GM23338 (cell line): ENCODE results near the gene NPAS3. TPM values are rescaled to one million over a fixed set of nuclear protein-coding genes. Genes with fewer than 3 reads are reported as not detected.

ENCODE experiments used
- ATAC-seq: fragments of 200-7000 bp; cut with Tn5 transposase; 3 replicates; pipeline ENCODE4 v1.9.1; 2020
- DNase-seq: peaks from one replicate; pipeline ENCODE4 v3.0.0-alpha.2; 2015; ENCODE audit warnings: low spot score
- H2AFZ ChIP-seq: fragments of 200-600 bp; sonication (generic); 2 replicates; pipeline ENCODE4 v1.8.0; 2016; ENCODE audit warnings: antibody characterized with exemption, mild to moderate bottlenecking, moderate library complexity
- H3F3A ChIP-seq: fragments of 200-600 bp; sonication (generic); replicated peaks from 2 replicates; pipeline ENCODE4 v1.8.0; 2017; ENCODE audit warnings: antibody characterized with exemption, mixed run types, low read depth
- H3K27ac ChIP-seq: fragments of 200-600 bp; sonication (generic); 2 replicates; pipeline ENCODE4 v1.6.1; 2016; ENCODE audit warnings: low read depth
- H3K27me3 ChIP-seq: fragments of 200-600 bp; sonication (generic); 2 replicates; pipeline ENCODE4 v1.8.0; 2016; ENCODE audit warnings: mild to moderate bottlenecking, mixed run types, moderate library complexity; ENCODE audit not compliant: insufficient read depth
- H3K36me3 ChIP-seq: fragments of 200-600 bp; sonication (generic); 2 replicates; pipeline ENCODE4 v1.8.0; 2016; ENCODE audit warnings: mild to moderate bottlenecking; ENCODE audit not compliant: insufficient read depth
- H3K4me1 ChIP-seq: fragments of 200-600 bp; sonication (generic); 2 replicates; pipeline ENCODE4 v1.8.0; 2016; ENCODE audit warnings: mild to moderate bottlenecking, moderate library complexity; ENCODE audit not compliant: insufficient read depth
- H3K4me2 ChIP-seq: fragments of 200-600 bp; sonication (generic); 2 replicates; pipeline ENCODE4 v1.7.1; 2017; ENCODE audit warnings: mixed run types
- H3K4me3 ChIP-seq: fragments of 200-600 bp; sonication (generic); 2 replicates; pipeline ENCODE4 v1.6.1; 2016; ENCODE audit warnings: mixed run types
- H3K79me2 ChIP-seq: fragments of 200-600 bp; sonication (generic); replicated peaks from 2 replicates; pipeline ENCODE4 v1.8.0; 2017; ENCODE audit warnings: mild to moderate bottlenecking; ENCODE audit not compliant: insufficient read depth
- H3K9me2 ChIP-seq: fragments of 200-600 bp; sonication (generic); 2 replicates; pipeline ENCODE4 v1.8.0; 2017; ENCODE audit not compliant: insufficient read depth
- H4K20me1 ChIP-seq: fragments of 200-600 bp; sonication (generic); replicated peaks from 2 replicates; pipeline ENCODE4 v1.8.0; 2017; ENCODE audit warnings: mild to moderate bottlenecking; ENCODE audit not compliant: insufficient read depth
- H3K27ac Mint-ChIP-seq: 2 replicates; pipeline ENCODE4 v1.8.0; 2020; ENCODE audit warnings: inconsistent platforms, mild to moderate bottlenecking, moderate library complexity, mixed read lengths
- H3K27me3 Mint-ChIP-seq: 3 replicates; pipeline ENCODE4 v1.8.0; 2022; ENCODE audit warnings: low read depth, mild to moderate bottlenecking, moderate library complexity, mixed read lengths, inconsistent platforms; ENCODE audit not compliant: insufficient read depth, poor library complexity
- H3K36me3 Mint-ChIP-seq: 3 replicates; pipeline ENCODE4 v1.8.0; 2021; ENCODE audit warnings: low read depth, mild to moderate bottlenecking, inconsistent platforms, moderate library complexity, mixed read lengths
- H3K4me1 Mint-ChIP-seq: 3 replicates; pipeline ENCODE4 v1.8.0; 2020; ENCODE audit warnings: mild to moderate bottlenecking, inconsistent platforms, mixed read lengths
- H3K4me3 Mint-ChIP-seq: 3 replicates; pipeline ENCODE4 v1.8.0; 2021; ENCODE audit warnings: moderate library complexity, mild to moderate bottlenecking, inconsistent platforms, mixed read lengths
- H3K9me3 Mint-ChIP-seq: 3 replicates; pipeline ENCODE4 v1.8.0; 2020; ENCODE audit warnings: moderate library complexity, mild to moderate bottlenecking, inconsistent platforms, mixed read lengths
- CREB1 ChIP-seq: fragments of 250-450 bp; sonication (Bioruptor Pico); IDR thresholded peaks from 2 replicates; pipeline ENCODE4 v1.5.0; 2020; ENCODE audit warnings: low read depth, mild to moderate bottlenecking, moderate library complexity
- EZH2 ChIP-seq: fragments of 200-600 bp; sonication (generic); IDR thresholded peaks from one replicate; pipeline ENCODE4 v1.8.0; 2017; ENCODE audit warnings: antibody characterized with exemption, mild to moderate bottlenecking, low read depth; ENCODE audit not compliant: unreplicated experiment
- EZH2phosphoT487 ChIP-seq: fragments of 200-600 bp; sonication (generic); IDR thresholded peaks from one replicate; pipeline ENCODE4 v1.8.1; 2018; ENCODE audit warnings: antibody characterized with exemption; ENCODE audit not compliant: unreplicated experiment
- NANOG ChIP-seq: IDR thresholded peaks from 2 replicates; pipeline ENCODE4 v1.6.1; 2016; ENCODE audit warnings: antibody characterized with exemption, borderline replicate concordance
- POLR2AphosphoS5 ChIP-seq: IDR thresholded peaks from 2 replicates; pipeline ENCODE4 v1.6.1; 2016; ENCODE audit warnings: antibody characterized with exemption, low read depth
- polyA plus RNA-seq: library from polyadenylated mRNA; unstranded; fragments of >200 nt; fragmentation: Nextera tagmentation; extraction: Ambion mirVana; gene quantifications from 2 replicates; pipeline ENCODE4 v1.2.1, GENCODE V29; 2016
- total RNA-seq: library from RNA; depleted of rRNA; stranded (reverse); fragments of >200 nt; shearing (Covaris generic); gene quantifications from 2 replicates; pipeline ENCODE4 v1.2.3, GENCODE V29; 2014
- TF ChIP-seq, protein P1 (sequence below): fragments of 250-450 bp; sonication (Bioruptor Pico); IDR thresholded peaks from 2 replicates; pipeline ENCODE4 v1.5.0; 2020; ENCODE audit warnings: mild to moderate bottlenecking, moderate library complexity
- TF ChIP-seq, protein P2 (sequence below): IDR thresholded peaks from 2 replicates; pipeline ENCODE4 v1.6.1; 2016; ENCODE audit warnings: antibody characterized with exemption
- TF ChIP-seq, protein P3 (sequence below): IDR thresholded peaks from one replicate; pipeline ENCODE4 v1.6.1; 2018; ENCODE audit warnings: antibody characterized with exemption; ENCODE audit not compliant: unreplicated experiment

The NPAS3 gene
- total and polyA plus RNA-seq, 2 experiments from 2014 or later = 0.17 to 0.19 TPM

DNA sequence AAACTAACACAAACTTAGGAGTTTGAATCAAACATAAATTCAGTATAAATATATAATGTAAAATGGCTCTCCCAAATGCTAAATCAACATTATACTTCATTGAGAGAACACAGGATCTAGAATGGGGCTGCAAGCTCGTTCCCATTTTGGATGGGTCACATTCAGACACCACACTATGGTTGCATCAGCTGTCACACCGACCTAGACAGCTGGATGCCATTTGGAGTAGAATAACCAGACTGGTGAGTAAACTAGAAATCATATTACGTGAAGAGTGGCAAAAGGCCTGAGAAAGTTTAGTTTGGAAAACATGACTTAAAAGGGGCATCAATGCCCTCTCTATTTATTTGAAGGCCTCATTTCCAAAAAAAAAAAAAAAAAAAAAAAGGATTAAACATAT, 430.4 kb downstream of the NPAS3 start (continued):
- TF ChIP-seq, protein P1, sequence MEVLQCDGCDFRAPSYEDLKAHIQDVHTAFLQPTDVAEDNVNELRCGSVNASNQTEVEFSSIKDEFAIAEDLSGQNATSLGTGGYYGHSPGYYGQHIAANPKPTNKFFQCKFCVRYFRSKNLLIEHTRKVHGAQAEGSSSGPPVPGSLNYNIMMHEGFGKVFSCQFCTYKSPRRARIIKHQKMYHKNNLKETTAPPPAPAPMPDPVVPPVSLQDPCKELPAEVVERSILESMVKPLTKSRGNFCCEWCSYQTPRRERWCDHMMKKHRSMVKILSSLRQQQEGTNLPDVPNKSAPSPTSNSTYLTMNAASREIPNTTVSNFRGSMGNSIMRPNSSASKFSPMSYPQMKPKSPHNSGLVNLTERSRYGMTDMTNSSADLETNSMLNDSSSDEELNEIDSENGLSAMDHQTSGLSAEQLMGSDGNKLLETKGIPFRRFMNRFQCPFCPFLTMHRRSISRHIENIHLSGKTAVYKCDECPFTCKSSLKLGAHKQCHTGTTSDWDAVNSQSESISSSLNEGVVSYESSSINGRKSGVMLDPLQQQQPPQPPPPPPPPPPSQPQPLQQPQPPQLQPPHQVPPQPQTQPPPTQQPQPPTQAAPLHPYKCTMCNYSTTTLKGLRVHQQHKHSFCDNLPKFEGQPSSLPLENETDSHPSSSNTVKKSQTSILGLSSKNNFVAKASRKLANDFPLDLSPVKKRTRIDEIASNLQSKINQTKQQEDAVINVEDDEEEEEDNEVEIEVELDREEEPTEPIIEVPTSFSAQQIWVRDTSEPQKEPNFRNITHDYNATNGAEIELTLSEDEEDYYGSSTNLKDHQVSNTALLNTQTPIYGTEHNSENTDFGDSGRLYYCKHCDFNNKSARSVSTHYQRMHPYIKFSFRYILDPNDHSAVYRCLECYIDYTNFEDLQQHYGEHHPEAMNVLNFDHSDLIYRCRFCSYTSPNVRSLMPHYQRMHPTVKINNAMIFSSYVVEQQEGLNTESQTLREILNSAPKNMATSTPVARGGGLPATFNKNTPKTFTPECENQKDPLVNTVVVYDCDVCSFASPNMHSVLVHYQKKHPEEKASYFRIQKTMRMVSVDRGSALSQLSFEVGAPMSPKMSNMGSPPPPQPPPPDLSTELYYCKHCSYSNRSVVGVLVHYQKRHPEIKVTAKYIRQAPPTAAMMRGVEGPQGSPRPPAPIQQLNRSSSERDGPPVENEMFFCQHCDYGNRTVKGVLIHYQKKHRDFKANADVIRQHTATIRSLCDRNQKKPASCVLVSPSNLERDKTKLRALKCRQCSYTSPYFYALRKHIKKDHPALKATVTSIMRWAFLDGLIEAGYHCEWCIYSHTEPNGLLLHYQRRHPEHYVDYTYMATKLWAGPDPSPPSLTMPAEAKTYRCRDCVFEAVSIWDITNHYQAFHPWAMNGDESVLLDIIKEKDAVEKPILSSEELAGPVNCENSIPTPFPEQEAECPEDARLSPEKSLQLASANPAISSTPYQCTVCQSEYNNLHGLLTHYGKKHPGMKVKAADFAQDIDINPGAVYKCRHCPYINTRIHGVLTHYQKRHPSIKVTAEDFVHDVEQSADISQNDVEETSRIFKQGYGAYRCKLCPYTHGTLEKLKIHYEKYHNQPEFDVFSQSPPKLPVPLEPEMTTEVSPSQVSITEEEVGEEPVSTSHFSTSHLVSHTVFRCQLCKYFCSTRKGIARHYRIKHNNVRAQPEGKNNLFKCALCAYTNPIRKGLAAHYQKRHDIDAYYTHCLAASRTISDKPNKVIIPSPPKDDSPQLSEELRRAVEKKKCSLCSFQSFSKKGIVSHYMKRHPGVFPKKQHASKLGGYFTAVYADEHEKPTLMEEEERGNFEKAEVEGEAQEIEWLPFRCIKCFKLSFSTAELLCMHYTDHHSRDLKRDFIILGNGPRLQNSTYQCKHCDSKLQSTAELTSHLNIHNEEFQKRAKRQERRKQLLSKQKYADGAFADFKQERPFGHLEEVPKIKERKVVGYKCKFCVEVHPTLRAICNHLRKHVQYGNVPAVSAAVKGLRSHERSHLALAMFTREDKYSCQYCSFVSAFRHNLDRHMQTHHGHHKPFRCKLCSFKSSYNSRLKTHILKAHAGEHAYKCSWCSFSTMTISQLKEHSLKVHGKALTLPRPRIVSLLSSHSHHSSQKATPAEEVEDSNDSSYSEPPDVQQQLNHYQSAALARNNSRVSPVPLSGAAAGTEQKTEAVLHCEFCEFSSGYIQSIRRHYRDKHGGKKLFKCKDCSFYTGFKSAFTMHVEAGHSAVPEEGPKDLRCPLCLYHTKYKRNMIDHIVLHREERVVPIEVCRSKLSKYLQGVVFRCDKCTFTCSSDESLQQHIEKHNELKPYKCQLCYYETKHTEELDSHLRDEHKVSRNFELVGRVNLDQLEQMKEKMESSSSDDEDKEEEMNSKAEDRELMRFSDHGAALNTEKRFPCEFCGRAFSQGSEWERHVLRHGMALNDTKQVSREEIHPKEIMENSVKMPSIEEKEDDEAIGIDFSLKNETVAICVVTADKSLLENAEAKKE = no peak
- TF ChIP-seq EZH2 (no peak), EZH2phosphoT487 (no peak)

DNA sequence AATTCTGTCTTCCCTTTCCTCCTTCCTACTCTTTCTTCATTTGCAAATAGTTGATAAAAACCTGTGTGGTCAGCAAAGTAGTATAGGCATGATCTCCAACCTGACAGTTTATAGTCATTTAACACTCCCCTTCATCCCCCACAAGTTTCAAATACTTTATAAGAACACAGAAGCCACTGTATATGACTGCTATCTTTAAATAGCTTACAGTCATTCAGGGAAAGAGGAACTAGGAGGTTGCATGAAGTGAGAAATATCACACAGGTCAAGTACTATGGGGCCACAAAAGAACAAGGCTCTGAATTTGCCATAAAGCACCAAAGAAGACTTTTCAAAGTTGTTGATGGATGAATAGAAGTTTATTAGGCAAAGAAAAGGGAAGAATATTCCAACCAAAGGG, 431.3 kb downstream of the NPAS3 start:
- DNase-seq = no peak
- H3K27ac ChIP-seq = no peak overlapping the region
- ATAC-seq = no peak
- TF ChIP-seq NANOG (no peak), CREB1 (CRISPR knock-in tag) (no peak), POLR2AphosphoS5 (no peak), EZH2phosphoT487 (no peak), EZH2 (no peak)
- TF ChIP-seq, protein P2, sequence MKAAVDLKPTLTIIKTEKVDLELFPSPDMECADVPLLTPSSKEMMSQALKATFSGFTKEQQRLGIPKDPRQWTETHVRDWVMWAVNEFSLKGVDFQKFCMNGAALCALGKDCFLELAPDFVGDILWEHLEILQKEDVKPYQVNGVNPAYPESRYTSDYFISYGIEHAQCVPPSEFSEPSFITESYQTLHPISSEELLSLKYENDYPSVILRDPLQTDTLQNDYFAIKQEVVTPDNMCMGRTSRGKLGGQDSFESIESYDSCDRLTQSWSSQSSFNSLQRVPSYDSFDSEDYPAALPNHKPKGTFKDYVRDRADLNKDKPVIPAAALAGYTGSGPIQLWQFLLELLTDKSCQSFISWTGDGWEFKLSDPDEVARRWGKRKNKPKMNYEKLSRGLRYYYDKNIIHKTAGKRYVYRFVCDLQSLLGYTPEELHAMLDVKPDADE = no peak
- TF ChIP-seq, protein P3, sequence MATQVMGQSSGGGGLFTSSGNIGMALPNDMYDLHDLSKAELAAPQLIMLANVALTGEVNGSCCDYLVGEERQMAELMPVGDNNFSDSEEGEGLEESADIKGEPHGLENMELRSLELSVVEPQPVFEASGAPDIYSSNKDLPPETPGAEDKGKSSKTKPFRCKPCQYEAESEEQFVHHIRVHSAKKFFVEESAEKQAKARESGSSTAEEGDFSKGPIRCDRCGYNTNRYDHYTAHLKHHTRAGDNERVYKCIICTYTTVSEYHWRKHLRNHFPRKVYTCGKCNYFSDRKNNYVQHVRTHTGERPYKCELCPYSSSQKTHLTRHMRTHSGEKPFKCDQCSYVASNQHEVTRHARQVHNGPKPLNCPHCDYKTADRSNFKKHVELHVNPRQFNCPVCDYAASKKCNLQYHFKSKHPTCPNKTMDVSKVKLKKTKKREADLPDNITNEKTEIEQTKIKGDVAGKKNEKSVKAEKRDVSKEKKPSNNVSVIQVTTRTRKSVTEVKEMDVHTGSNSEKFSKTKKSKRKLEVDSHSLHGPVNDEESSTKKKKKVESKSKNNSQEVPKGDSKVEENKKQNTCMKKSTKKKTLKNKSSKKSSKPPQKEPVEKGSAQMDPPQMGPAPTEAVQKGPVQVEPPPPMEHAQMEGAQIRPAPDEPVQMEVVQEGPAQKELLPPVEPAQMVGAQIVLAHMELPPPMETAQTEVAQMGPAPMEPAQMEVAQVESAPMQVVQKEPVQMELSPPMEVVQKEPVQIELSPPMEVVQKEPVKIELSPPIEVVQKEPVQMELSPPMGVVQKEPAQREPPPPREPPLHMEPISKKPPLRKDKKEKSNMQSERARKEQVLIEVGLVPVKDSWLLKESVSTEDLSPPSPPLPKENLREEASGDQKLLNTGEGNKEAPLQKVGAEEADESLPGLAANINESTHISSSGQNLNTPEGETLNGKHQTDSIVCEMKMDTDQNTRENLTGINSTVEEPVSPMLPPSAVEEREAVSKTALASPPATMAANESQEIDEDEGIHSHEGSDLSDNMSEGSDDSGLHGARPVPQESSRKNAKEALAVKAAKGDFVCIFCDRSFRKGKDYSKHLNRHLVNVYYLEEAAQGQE = no peak

More for the DNA sequence above, 431.3 kb downstream of the NPAS3 start:
- no peaks in the 10 kb centered on the region for H3F3A ChIP-seq
- H3K4me1 ChIP-seq = peaks cover 7% of the 10 kb centered on the region
- H2AFZ ChIP-seq = no peak overlapping the region
- Mint-ChIP-seq H3K36me3 (no peaks in the 10 kb centered on the region), H3K27ac (no peak overlapping the region), H3K4me1 (peaks cover 13% of the 10 kb centered on the region), H3K27me3 (no peaks in the 10 kb centered on the region), H3K9me3 (no peaks in the 10 kb centered on the region; the same call in 2 of the 3 replicates), H3K4me3 (no peak overlapping the region)
- no peaks in the 10 kb centered on the region for H3K79me2 ChIP-seq
- no peaks in the 10 kb centered on the region for H4K20me1 ChIP-seq
- H3K4me3 ChIP-seq = no peak overlapping the region
- no peaks in the 10 kb centered on the region for H3K27me3 ChIP-seq
- no peaks in the 10 kb centered on the region for H3K9me2 ChIP-seq
- H3K4me2 ChIP-seq = no peak overlapping the region
- no peaks in the 10 kb centered on the region for H3K36me3 ChIP-seq
